Activated effector memory CD4-positive, alpha-beta T cell treated with anti-CD3 and anti-CD28 coated beads, Interleukin-2, amount 50 U/mL, for 16 hours (primary cell): ENCODE results near the gene SGK2.

Source experiments
- DNase-seq: peaks from one replicate; pipeline ENCODE4 v3.0.0-alpha.2; 2020

Gene SGK2

DNA sequence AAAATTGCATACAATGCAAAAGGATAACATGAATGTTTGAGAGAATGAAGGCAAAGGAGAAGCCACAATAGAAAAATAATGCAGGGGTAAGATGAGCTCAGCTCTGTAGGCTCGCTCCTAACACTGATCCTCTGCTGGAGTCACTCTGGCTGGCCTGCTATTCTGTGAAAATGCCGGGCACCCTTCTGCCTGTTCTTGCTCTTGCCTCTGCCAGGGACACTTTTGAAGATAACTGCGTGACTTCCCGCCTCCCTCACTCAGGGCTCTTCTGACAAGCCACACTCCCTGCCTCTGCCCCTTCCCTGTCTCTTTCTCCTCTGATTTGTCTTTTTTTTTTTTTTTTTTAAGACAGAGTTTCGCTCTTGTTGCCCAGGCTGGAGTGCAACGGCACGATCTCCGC lies 72.8 kb downstream of the SGK2 start:
- no peak for DNase-seq
